HepG2 (cell line): ENCODE results near the gene TSN. TPM values are rescaled to one million over a fixed set of nuclear protein-coding genes. Genes with fewer than 3 reads are reported as not detected.

Source experiments
- ISX ChIP-seq: sonication (generic); formaldehyde crosslinking; conservative IDR thresholded peaks from 2 replicates; pipeline ENCODE4 v1.5.0; 2020; ENCODE audit warnings: missing genetic modification reagents
- JDP2 ChIP-seq: sonication (generic); formaldehyde crosslinking; IDR thresholded peaks from 2 replicates; pipeline ENCODE4 v1.8.1; 2022; ENCODE audit warnings: missing genetic modification reagents, borderline replicate concordance
- PAXIP1 ChIP-seq: sonication (generic); formaldehyde crosslinking; conservative IDR thresholded peaks from 2 replicates; pipeline ENCODE4 v1.4.0; 2020; ENCODE audit warnings: mild to moderate bottlenecking, missing genetic modification reagents, moderate library complexity
- POLR2AphosphoS5 ChIP-seq: IDR thresholded peaks from 2 replicates; pipeline ENCODE4 v1.6.1; 2012; ENCODE audit warnings: low read depth, low read length
- RFX1 ChIP-seq: fragments of 450-650 bp; IDR thresholded peaks from 2 replicates; pipeline ENCODE4 v1.6.1; 2017
- STAT6 ChIP-seq: sonication (generic); formaldehyde crosslinking; IDR thresholded peaks from 2 replicates; pipeline ENCODE4 v1.4.0; 2020; ENCODE audit warnings: missing genetic modification reagents, mild to moderate bottlenecking, borderline replicate concordance
- TEAD3 ChIP-seq: optimal IDR thresholded peaks from 2 replicates; pipeline ENCODE3; 2016; ENCODE audit warnings: borderline replicate concordance
- ZBTB49 ChIP-seq: sonication (generic); formaldehyde crosslinking; IDR thresholded peaks from 2 replicates; pipeline ENCODE4 v1.4.0; 2020; ENCODE audit warnings: missing genetic modification reagents, borderline replicate concordance
- ZHX2 ChIP-seq, 2 experiments: sonication (generic) in 1 of 2; formaldehyde crosslinking in 1 of 2; IDR thresholded peaks; 2 replicates each; pipeline versions ENCODE4 v1.6.1 to v1.9.0; 2014 to 2022; ENCODE audit warnings: antibody characterized with exemption in 1 of 2, borderline replicate concordance in 1 of 2, inconsistent platforms in 1 of 2, low read depth in 1 of 2, missing genetic modification reagents in 1 of 2
- ZNF333 ChIP-seq: sonication (generic); formaldehyde crosslinking; IDR thresholded peaks from 2 replicates; pipeline ENCODE4 v1.4.0; 2020; ENCODE audit warnings: mild to moderate bottlenecking, missing genetic modification reagents, borderline replicate concordance
- ZNF670 ChIP-seq: sonication (generic); formaldehyde crosslinking; IDR thresholded peaks from 2 replicates; pipeline ENCODE4 v1.8.0; 2022; ENCODE audit warnings: mild to moderate bottlenecking, missing genetic modification reagents, borderline replicate concordance
- ZNF891 ChIP-seq: sonication (generic); formaldehyde crosslinking; IDR thresholded peaks from 2 replicates; pipeline ENCODE4 v1.5.0; 2020; ENCODE audit warnings: mild to moderate bottlenecking, missing genetic modification reagents
- polyA plus RNA-seq, 8 experiments: library from polyadenylated mRNA; depleted of rRNA in 3 of 8; stranded (reverse) in 7 of 8; unstranded in 1 of 8; fragments of >200 nt; fragmentation: Illumina TruSeq in 4 of 8; extraction: Trizol in 4 of 8; gene quantifications; 2 replicates each; pipeline versions ENCODE4 v1.2.1 to v1.2.3, GENCODE V29; 2011 to 2016; ENCODE audit warnings: low read depth in 4 of 8, missing spikeins in 1 of 8, mixed read lengths in 1 of 8; ENCODE audit not compliant: insufficient read depth in 1 of 8
- total RNA-seq, 5 experiments: library from RNA; depleted of rRNA; stranded (reverse); fragments of >200 nt; fragmentation: Illumina TruSeq; extraction: Trizol; gene quantifications; 2 replicates each; pipeline ENCODE4 v1.2.3, GENCODE V29; 2016; ENCODE audit warnings: low read depth in 1 of 5

TSN gene
- total and polyA plus RNA-seq, 2 of the 13 experiments (the other 11 are each of a cell fraction or from before 2014, with no cell fraction given), result 56.4 to 115 TPM

- TF ChIP-seq ZNF891 (CRISPR knock-in tag) (peak; percentile 50; the same call in 1 of the 2 replicates), PAXIP1 (peak; percentile 51; the same call in 1 of the 2 replicates), ZNF333 (CRISPR knock-in tag) (peak; percentile 92), ZNF670 (CRISPR knock-in tag) (peak; percentile 60; the same call in 1 of the 2 replicates), ZBTB49 (CRISPR knock-in tag) (no peak), JDP2 (CRISPR knock-in tag) (no peak; the same call in 1 of the 2 replicates), STAT6 (CRISPR knock-in tag) (no peak; the same call in 1 of the 2 replicates), ISX (CRISPR knock-in tag) (0 out of 2 replicates have a peak, but pooled peaks have one; percentile 4), ZHX2 (IDR thresholded peaks at IDR 0.05; ENCODE audit: low read depth) (peak; percentile 92), ZHX2 (CRISPR knock-in tag; IDR thresholded peaks at IDR 0.05; ENCODE audit: borderline replicate concordance) (no peak), TEAD3 (peak; percentile 82), RFX1 (no peak), POLR2AphosphoS5 (peak; percentile 89)
These were observed at the start of gene TSN (continued) for GRCh38 chr2:121755237-121756111.
